HG03280 (cell line): ENCODE measurements around the gene CEP126.
A peak's percentile ranks its signal among the peaks of the same experiment; 100 is the strongest.

ENCODE experiments used
- ATAC-seq: cut with Tn5 transposase; IDR thresholded peaks from one replicate; pipeline ENCODE4 v1.9.1; 2021; ENCODE audit warnings: mild to moderate bottlenecking, moderate library complexity; ENCODE audit not compliant: unreplicated experiment

CEP126 gene

GRCh38 chr11:101914738-101915426 lies at the start of gene CEP126:
Gene CEP126 (plus strand): TSS chr11:101915010. CDS start chr11:101915285, 275 bp downstream.
- ATAC-seq: peak; percentile 99

GRCh38 chr11:101866619-101867491 lies 48.0 kb upstream of the CEP126 start:
- ATAC-seq: no peak

DNA sequence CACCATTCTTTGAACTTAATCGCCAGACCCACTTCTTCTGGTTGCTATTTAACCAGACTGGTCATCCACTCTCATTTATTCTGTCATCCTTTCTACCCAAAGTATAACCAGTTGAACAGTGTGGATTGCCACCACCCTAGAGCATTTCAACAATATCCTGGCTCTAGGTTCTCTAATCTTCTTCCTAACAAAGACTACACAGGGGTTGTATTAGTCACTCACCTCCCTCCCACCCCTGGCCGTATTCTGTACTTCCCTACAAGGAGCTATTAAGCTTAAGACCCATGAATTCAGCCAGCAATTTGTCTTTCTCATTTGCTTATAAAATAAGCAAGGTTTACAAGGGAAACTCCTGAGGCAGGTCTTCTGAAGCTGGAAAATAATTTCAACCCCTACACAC lies 46.9 kb upstream of the CEP126 start:
- ATAC-seq: no peak

- no peak for ATAC-seq
These were observed 44.3 kb upstream of the CEP126 start for GRCh38 chr11:101870510-101870909.

DNA sequence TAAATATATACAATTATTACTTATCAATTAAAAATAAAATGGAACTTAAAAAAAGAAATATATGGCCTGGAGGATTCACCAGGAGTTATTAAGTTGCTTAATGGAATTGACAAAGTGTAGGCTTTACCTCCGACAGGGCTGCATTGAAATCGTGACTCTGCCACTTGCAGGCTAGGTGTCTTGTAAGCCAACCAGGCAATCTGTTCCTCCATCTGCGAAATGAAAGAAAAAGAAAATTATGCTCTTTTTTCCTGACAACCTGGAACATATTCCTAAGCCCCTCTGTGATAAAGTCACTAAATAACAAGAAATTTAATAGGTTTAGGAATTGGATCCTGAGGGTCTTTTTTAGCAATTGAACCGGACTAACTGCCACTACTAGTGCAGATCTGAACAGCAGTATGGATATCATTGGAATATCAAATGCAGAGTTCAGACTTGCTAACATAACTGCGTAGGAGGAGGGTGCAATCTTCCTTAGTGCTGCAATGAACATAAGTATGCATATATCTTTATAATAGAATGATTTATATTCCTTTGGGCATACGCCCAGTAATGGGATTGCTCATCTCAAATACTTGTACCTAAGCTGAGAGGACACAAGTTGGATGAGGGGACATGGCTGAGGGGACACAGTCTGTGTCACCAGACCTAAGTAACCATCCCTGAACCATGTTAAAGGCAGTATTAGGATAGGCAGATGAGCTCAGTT lies 42.5 kb upstream of the CEP126 start:
- no peak for ATAC-seq

- no peak for ATAC-seq
These were observed 34.6 kb upstream of the CEP126 start for GRCh38 chr11:101880222-101880621.

GRCh38 chr11:101881586-101881985 lies 33.2 kb upstream of the CEP126 start:
- no peak for ATAC-seq

DNA sequence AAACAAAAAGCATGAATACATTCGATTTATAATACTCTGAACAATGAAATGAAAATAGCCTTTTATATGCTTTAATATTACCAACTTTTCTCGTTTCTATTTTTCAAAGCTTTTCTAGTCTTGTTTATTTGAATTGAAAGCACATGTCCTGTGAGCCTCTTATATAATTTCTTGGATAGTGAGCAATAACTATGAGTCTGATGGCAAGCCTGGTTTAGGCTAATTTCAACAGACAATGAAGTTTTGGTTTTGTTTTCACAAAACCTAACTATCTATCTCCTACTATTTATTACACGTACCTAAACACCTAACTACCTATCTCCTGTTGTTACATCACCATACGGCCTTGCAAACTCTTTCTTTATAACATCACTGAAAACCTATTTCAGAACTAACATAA lies 29.2 kb upstream of the CEP126 start:
- no peak for ATAC-seq

GRCh38 chr11:101889767-101890166 lies 25.0 kb upstream of the CEP126 start:
- ATAC-seq: no peak

GRCh38 chr11:101894505-101894904 lies 20.3 kb upstream of the CEP126 start:
- no peak for ATAC-seq

GRCh38 chr11:101907815-101908214 lies 7.0 kb upstream of the CEP126 start:
- no peak for ATAC-seq

- no peak for ATAC-seq
These were observed 5.7 kb upstream of the CEP126 start for GRCh38 chr11:101909087-101909486.

- ATAC-seq: no peak
These were observed 2.0 kb upstream of the CEP126 start for GRCh38 chr11:101912823-101913284.

DNA sequence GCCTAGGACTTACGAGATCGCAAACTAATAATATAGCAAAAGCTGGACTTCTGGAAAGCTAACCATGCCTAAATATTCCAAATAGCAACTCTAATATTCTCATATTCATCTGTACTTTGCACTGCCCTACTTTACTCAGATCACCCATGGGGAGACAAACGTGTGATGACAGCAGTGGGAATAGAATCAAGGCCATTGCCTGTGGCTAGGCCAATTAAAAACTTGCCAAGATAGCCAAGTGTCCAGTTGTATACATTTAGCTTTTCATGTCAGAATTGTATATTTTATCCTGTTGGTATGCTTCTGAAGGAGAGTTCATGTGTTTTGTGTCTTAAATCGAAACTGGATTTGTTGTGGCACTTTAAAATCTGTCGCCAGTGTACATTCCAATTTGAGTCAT lies 1.2 kb upstream of the CEP126 start:
- no peak for ATAC-seq

GRCh38 chr11:101914341-101914737 lies 471 bp upstream of the CEP126 start:
- ATAC-seq: no peak

- peak; percentile 51 for ATAC-seq
These were observed 1.0 kb downstream of the CEP126 start for GRCh38 chr11:101915791-101916291.

- ATAC-seq: no peak
These were observed 1.6 kb downstream of the CEP126 start, which contains the start of gene ANGPTL5 for GRCh38 chr11:101916422-101916821. Gene ANGPTL5 (minus strand): TSS chr11:101916522. CDS start chr11:101907909, 8,613 bp downstream.

DNA sequence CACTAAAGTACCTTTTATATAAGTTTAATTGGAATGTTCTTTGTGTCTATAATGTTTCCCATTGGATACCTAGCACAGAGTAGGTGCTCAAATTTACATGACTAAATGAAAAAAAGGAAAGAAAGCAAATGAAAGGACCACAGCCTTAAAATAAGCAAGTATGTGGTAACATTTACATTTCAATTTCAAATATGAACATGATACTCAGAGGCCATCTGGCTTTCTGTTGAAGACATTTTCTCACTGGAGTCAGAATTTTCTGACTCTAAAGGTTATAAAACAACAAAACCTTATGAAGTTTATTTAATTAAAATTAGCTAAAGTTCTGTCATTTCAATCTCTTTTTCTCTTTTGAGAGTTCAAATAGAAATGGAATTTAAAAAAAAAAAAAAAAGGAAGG lies 2.4 kb downstream of the CEP126 start:
- ATAC-seq: no peak

GRCh38 chr11:101920992-101921391 lies 6.2 kb downstream of the CEP126 start:
- ATAC-seq: no peak

- no peak for ATAC-seq
These were observed 8.7 kb downstream of the CEP126 start for GRCh38 chr11:101923554-101923953.

- ATAC-seq: no peak
These were observed 14.6 kb downstream of the CEP126 start for GRCh38 chr11:101929294-101929915.
